RCC 7860 (cell line): ENCODE results near the gene KLHL17.
"Not testable (repeated sequence)": the region's sequence is repeated elsewhere in the genome, so short reads cannot be mapped to it uniquely, and the experiment has no call there.

ENCODE experiments used
- DNase-seq: peaks from one replicate; pipeline ENCODE4 v3.0.0-alpha.2; 2015; ENCODE audit warnings: low spot score
- FAIRE-seq: peaks from 2 replicates; lab custom pipeline; 2012; peaks lifted over from hg19 to GRCh38; lab: Jason Lieb, UNC

The KLHL17 gene

DNA sequence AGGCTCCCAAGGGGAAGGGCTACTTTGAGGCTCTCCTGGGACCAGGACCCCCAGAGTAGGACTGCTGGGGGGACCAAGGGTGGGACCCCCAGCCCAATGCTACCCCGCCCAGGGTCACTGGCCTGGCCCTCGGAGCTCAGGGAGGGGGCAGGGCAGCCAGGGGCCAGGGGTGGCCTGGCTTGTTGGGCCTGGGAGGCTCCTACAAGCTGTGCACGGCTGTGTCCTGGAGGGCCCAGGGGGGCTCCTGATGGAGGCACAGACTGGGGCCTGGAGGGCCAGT is 37.3 kb downstream of the KLHL17 start:
- FAIRE-seq = no peak
- DNase-seq = no peak

DNA sequence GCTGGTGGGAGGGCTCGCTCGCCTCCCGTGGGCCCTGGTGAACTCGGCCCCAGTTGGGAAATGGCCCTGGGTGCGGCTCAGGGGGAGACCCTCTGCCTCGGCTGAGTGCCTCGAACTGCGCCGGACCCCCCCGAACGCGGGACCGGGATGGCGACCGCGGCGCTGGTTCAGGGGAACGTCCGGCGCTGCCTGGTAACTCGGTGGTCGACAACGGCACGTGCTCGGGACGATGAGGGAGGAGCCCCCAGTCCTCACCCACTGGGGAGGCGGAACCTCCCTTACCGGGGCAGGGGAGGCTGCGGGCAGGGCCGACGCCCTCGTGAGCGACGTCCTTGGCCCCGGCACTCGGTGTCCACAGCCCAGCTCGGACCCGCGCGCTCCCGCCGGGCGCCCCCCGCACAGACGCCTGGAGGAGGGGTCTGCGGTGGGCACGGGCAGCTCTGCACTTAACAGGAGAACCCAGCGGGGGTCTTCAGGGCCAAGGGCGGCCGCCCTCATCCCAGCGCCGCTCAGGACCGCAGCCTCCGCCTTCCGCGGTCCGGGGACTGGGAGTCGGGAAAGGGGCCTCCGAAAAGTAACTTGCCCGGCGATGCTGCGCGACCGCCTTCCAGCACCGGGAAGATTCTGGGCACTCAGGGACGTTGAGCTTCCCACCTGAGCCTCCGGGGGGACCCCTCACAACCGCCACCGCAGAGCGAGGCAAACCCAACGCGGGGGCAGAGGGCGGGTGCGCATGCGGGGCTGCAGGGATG is 37.8 kb downstream of the KLHL17 start:
- DNase-seq (no peak), FAIRE-seq (no peak)

DNA sequence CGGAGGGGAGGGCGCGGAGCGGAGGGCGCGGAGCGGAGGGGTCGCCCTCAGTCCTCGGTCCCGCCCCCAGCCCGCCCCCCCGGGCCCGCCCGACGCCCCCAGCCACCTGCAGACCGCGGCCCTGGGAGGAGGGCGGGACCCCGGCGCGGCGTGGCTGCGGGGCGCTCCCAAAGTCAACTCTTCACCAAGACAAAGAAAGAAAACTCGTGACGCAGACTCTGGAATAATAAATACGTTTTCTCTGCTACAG is 38.3 kb downstream of the KLHL17 start:
- DNase-seq (no peak), FAIRE-seq (no peak)

DNA sequence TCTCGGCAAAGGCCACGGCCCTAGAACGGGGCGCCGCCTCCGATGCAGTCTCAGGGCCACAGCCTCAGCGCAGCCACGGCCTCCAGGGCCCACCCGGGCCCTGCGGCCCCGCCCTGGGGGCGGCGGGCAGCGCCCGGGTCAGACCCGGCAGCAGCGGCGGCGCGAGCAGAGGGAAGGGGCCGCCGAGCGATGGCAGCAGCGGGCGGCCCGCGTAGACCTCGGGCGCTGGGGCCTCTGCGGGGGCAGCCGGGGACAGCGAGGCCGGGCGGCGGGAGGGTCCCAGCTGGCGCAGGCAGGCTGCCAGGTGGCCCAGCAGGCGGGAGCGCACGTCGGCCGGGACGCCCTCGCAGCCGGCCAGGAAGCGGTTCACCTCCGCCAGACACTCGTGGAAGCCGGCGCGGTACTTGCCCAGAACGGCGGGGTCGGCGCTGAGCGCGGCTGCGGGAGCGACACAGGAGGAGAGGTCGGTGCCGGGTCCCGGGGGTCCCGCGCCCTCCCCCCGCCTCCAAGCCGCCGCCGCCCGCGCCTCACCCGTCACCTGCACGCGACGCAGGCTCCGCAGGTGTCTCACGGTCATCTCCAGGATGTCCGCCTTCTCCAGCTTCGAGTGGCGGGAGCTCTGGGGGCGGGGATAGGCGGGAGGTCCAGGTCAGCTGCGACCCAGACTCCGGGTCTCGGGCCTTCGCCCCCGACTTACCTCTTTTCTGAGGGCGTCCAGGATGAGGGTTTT is 38.8 kb downstream of the KLHL17 start:
- no peak for FAIRE-seq
- DNase-seq = peak; percentile 18

DNA sequence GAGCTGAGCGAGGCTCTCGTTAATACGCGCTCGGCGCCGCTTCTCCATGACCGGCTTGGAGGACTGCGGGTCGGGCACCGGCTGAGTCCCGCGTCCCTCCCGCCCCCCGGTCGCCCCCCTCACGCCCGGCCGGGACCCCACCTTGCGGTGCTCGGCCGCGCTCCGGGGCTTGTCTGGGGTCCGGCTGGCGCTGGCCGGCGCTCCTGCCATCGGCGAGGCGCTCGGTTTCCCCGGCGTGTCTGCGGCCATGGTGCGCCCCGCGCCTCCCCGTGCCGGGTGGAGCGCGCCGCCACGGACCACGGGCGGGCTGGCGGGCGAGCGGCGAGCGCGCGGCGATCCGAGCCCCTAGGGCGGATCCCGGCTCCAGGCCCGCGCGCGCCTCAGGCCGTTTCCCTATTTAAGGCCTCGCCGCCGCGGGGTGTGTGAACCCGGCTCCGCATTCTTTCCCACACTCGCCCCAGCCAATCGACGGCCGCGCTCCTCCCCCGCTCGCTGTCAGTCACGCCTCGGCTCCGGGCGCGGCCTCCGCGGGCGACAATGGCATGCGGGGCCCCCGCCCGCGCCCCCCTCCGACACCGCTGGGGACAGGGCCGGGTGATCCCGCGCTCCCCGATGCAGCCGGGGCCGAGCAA is 39.5 kb downstream of the KLHL17 start, which contains the start of gene HES4:
Gene HES4 (minus strand): TSS at position 373 of the 632 bp plus-strand sequence. CDS start 124 bp downstream, at position 249.
- FAIRE-seq (no peak), DNase-seq (peak; percentile 87)

DNA sequence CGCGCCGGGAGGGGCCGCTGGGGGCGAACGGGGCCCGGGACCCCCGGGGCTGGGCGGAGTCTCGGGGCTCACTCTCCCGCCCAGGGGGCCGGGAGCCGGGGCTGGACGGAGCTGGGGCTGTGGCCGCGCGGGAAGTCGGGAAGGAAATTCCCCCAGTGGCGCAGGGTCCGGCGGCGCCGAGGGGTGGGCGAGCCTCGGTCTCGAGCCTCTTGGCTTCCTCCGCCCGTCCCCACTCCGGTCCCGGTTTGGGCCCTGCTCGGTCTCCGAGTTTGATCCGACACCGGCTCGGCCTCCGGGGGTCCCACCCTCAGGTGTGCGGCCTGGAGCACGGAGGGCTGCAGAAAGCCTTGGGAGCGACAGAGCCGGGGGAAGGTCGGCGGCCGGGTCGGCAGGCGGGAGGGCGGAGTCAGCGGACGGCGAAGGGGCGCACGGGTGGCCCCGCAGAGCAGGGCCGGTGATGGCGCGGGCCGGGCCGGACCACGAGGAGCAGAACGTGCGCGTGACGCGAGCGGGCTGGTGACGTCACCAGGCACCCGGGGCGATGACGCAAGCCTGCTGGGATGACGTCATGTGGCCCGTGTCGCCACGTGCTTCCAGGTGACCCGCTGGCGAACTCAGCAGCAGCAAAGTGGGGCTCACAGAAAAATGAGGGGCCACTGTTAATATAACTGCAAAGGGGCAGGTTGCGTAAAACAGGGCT is 40.1 kb downstream of the KLHL17 start:
- FAIRE-seq = no peak
- peak; percentile 81 for DNase-seq

DNA sequence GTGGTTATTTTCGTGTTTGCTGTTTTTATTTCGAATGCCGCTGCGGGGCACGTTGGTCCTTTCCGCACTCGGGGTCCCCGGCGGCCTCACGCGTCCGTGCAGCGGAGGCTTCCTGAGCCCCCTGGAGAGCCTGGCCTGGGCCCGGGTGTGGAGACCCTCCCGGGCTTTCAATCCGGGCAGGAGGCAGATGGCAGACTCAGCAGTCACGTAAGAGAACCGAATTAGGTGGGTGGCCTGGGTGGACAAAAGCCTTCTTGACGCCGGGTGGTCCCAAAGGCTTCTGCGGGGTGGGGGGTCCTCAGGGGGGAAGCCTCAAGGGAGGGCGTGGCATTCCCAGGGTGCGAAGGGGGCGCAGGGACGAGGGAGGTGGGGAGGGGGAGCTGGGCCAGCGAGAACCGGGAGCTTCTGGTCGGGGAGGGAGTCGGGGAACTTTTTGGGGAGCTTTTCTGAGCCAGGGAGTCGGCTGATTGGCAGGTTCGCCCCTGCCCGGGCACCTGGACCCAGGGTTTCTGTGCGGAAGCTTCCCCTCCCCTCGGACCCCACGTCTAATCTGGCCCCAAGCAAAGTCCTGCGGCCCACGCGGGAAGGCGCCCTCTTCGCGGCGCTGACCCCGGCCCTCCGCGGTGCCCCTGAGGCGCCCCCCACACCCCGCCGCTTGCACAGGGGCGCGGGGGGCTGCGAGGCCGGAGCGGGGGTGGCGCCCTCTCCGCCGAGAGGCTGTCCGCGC is 40.8 kb downstream of the KLHL17 start:
- FAIRE-seq = no peak

DNA sequence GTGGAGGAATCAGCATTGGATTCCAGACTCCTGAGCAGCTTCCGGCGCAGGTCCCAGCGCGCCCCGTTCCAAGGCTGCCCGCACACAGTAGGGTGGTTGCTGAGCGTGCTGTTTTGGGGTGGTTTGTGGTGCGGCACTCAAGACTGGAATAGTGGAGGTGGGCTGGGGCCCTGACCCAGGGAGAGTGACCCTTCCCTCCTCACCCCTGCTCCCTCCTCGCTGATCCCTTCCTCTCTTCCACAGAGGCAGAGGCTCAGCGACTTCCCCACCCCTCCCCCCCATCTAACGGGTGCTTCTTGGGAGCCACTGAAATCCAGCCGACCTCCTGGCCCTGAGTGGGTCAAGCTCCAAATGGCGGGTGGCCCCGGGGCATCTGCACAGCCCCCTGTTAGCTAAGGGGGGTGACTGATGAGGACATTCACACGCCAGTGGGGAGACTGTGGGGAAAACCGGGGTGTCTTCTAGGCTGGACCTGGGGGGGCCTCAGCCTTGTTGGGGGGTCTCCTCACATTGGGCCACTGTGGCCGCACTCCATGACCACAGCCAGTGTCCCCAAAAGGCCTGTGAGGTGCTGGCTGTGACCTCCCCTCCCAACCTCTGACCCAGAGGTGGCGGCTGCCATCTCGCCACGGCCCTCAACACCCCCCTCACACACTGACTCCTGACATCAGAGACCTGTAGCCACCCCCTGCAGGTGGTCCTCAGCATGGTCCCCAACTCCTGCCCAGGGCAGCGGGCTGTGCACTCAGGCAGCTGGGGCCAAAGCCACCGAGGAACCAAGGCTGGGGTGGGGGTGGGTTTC is 43.4 kb downstream of the KLHL17 start:
- FAIRE-seq (no peak), DNase-seq (no peak)

More for the DNA sequence above, 40.8 kb downstream of the KLHL17 start:
- no peak for DNase-seq

DNA sequence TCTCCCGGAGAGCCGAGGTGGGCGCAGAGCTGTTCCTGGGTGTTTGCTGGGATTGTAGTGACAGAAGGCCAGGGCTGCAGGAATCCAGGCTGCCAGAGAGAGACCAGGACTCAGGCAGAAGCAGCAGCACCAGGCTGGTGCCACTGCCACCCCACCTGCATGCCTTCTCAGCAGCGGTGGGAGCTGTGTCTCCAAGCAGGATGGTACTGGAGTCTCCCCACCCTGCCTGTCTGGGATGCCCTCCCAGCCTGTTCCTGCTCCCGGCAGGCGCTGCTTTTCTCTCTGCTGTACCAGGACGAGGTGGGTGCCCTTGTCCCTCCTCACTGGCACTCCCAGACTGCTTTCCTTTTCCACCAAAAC is 44.0 kb downstream of the KLHL17 start:
- DNase-seq (no peak), FAIRE-seq (no peak)

DNA sequence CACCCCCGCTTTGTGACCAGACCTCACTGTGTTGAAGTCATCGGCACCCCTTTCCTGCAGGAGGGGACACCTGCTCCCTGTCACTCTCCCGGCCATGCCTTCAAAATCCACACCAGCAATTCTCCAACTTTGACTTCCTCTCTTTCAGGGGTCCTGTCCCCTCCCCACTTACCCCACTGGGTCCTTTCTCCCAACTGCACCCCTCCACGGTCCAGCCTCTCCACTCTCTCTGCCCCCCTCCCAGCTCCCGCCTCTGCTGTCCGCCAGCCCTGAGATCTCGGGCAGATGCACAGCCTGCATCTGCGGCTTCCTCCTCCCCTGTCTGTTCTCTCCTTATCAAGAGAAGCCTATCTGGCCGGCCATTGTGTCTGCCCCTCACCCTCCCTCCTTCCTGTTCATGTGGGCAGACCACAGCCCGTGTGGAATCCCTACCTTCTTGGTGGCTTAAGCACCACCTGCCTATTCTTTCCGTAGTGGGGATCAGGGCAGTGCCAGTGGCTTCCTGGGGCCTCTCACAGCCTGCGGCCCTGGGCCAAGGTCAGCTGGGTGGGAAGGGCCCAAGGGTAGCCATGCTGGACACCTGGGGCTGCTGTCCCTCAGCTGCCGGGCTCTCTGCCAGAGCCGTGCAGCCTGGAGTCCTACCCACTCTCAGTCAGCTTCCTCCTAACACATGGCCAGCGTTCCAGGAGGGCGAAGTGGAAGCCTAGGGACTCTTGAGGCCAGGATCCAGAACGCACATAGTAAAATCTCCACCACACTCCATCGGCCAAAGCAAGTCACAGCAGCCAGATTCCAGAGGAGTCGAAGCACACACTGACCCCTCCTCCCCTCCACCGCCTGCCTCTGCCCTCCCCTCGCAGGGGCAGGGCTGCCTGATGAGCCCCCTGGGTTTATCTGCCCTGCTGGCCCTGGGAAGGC is 44.7 kb downstream of the KLHL17 start:
- FAIRE-seq = peak; percentile 40
- DNase-seq = peak; percentile 56

DNA sequence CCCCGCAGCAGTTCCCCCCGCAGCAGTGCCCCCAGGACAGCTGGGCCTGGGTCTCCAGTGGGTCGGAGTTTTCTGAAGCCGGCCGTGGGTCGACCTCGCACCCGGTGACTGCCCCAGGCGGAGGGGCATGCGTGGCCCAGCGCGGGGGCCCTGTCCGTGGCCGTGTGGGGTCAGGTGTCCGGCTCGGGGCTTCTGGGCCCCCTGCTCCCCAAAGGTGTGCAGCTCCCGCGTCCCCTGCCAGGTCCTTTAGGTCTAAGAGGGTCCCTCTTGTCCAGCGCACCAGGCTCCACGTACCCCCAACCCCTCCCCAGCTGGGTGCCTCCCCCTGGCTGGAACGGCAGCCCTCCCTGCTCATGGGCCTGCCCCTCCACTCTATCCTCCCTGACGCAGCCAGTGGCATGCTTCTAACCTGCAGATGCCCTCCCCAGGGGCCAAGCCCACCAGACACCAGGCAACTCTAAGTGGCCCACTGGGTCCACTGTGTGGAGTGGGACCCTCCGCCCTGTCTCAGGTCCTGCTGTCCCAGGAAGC is 45.5 kb downstream of the KLHL17 start:
- FAIRE-seq = no peak

DNA sequence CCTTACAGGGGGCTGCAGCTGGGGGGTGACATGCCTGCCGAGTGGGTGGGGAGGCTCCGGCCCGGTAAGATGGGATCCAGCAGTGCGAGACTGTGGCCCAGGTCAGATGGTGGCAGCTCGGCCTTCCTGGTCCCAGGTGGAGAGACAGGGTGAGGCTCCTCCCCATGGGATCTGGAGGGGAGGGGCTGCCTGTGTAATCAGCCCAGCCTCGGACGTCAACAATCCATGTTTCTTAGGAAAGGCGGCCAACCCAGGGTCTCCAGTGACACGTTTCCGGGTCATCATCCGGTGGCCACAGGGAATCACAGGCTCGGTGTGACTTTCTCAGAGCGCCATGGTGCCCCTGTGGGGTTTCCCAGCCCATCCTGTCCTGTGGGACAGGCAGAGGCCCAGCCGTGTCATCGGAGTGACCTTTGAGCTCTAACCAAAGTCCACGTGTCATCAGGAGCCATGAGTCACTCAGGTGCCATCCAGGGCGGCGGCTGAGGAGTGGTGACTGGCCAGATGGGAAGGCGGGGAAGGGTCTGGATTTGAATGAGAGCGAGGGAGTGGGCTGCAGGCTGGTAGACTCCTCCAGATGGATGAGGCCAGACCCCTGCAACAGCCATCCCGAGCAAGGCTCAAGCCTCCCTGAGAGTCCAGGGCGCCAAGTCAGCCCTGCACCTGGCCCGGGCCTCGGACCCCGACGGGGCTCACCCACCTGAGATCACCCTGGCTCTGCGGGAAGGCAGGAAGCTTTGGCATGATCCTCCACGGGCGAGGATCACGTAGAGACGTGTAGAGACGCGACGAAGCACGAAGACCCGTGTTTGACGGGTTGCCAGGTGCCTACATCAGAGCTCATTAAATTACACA is 46.1 kb downstream of the KLHL17 start:
- DNase-seq = peak; percentile 66
- FAIRE-seq = no peak

More for the DNA sequence above, 45.5 kb downstream of the KLHL17 start:
- no peak for DNase-seq

DNA sequence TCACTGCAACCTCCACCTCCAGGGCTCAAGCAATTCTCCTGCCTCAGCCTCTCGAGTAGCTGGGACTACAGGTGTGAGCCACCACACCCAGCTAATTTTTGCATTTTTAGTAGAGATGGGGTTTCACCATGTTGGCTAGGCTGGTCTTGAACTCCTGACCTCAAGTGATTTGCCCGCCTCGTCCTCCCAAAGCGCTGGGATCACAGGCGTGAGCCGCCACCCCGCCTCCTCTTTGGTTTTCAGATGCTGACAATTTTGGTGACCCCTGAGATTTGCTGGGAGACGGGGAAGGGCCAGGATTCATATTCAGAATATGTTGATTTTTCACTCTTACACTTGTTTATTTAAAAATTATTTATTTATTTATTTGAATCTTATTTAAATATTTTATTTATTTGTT is 49.7 kb downstream of the KLHL17 start:
- not testable (repeated sequence) for FAIRE-seq, DNase-seq

DNA sequence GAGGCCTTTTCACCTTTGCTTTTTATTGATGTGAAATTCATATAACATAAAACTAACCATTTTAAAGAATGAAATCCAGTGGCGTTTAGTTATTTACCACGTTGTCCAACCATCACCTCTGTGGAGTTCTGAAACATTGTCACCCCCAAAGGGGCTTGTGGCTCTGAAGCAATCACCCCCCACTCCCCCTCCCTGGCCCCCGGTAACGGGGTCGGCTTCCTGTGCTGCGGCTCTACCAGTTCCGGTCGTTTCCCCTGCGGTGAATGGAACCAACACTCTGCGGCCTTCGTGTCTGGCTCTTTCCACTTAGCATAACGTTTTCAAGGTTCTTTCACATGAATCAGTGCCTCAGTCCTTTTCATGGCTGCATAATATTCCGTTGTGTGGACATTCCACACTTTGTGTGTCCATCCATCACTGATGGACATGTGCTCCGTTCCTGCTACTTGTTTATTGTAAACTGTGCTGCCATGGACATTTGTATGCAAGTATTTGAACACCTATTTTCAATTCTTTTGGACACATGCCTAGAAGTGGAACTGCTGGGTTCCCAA is 51.1 kb downstream of the KLHL17 start:
- FAIRE-seq = no peak
- DNase-seq = no peak

DNA sequence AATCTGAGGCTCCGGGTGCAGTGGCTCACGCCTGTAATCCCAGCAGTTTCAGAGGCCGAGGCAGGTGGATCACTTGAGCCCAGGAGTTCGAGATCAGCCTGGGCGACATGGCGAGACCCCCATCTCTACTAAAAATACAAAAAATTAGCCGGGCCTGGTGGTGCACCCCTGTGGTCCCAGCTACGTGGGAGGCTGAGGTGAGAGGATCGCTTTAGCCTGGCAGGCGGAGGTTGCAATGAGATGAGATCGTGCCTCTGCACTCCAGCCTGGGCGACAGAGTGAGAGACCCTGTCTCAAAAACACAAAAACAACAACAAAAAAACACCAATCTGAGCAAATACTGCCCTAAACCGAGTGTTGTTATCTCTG is 52.3 kb downstream of the KLHL17 start:
- not testable (repeated sequence) for DNase-seq, FAIRE-seq

DNA sequence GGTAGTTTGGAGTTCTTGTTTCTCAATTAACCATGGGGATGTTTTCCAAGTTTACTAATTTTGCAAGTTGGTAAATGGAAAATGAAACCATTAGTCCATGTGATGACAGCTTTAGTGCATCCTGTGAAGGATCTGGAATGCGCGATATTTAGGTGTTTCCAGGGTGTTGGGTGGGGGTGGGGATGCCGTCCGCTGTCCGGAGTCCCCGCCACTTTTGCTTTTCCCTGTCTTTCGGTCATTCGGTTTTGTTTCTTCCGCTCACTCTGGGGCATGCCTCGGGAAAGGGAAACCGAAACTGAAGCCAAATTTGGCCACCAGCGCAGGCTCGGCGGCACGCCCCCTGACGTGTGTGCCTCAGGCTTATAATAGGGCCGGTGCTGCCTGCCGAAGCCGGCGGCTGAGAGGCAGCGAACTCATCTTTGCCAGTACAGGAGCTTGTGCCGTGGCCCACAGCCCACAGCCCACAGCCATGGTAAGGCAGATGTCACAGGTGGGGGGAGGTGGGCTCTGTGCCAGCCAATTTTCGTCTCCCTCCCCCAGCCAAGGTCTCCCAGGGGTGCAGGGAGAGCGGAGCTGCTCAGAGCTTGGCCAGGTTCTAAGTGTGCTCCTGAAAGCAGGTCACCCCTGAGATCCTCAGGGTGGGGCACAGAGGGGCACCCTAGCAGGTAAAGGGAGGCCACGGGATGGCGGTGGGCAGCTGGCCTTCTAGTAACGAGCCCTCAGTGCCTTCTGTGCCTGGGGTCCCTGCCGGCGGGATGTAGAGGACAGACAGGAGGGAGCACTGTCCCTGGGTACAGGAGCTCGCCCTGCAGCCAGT is 52.9 kb downstream of the KLHL17 start, which contains the start of gene ISG15:
Gene ISG15 (plus strand): TSS at position 393 of the 817 bp plus-strand sequence. CDS start 77 bp downstream, at position 470.
- DNase-seq (peak; percentile 78), FAIRE-seq (peak; percentile 79)
